HFFc6 (cell line): ENCODE results near the gene MTRFR. TPM values are rescaled to one million over a fixed set of nuclear protein-coding genes. Genes with fewer than 3 reads are reported as not detected.

Experiments
- DNase-seq: peaks from one replicate; pipeline ENCODE4 v3.0.0-alpha.2; 2018
- H3K27ac Mint-ChIP-seq: 2 replicates; pipeline ENCODE4 v1.8.0; 2020; ENCODE audit warnings: mild to moderate bottlenecking, mixed read lengths
- H3K27me3 Mint-ChIP-seq: 2 replicates; pipeline ENCODE4 v1.8.0; 2021; ENCODE audit warnings: mild to moderate bottlenecking, moderate library complexity, mixed read lengths; ENCODE audit not compliant: insufficient read depth
- H3K36me3 Mint-ChIP-seq: 2 replicates; pipeline ENCODE4 v1.8.0; 2021; ENCODE audit warnings: low read depth, mixed read lengths
- H3K4me1 Mint-ChIP-seq: 2 replicates; pipeline ENCODE4 v1.8.0; 2020; ENCODE audit warnings: low read depth, mixed read lengths
- H3K4me3 Mint-ChIP-seq: 2 replicates; pipeline ENCODE4 v1.8.0; 2020; ENCODE audit warnings: mild to moderate bottlenecking, moderate library complexity, mixed read lengths
- H3K9me3 Mint-ChIP-seq: 2 replicates; pipeline ENCODE4 v1.8.0; 2020; ENCODE audit warnings: mild to moderate bottlenecking, mixed read lengths
- total RNA-seq, 6 experiments: library from RNA; stranded (reverse); fragmentation: NEBNext Ultra II Directional; extraction: Animal tissue kit (Norgen Biotek cat#: 25700); gene quantifications; 2 replicates in 1 of 6; 3 replicates in 5 of 6; pipeline ENCODE4 v1.2.3, GENCODE V29; 2021
- TF ChIP-seq, protein P1 (sequence below): fragments of 200-600 bp; sonication (generic); IDR thresholded peaks from 2 replicates; pipeline ENCODE4 v1.5.0; 2021; ENCODE audit warnings: antibody characterized with exemption, mild to moderate bottlenecking

MTRFR gene
- total RNA-seq, 6 experiments from 2014 or later, result 7.8 to 9.1 (median 8.8) TPM

DNA sequence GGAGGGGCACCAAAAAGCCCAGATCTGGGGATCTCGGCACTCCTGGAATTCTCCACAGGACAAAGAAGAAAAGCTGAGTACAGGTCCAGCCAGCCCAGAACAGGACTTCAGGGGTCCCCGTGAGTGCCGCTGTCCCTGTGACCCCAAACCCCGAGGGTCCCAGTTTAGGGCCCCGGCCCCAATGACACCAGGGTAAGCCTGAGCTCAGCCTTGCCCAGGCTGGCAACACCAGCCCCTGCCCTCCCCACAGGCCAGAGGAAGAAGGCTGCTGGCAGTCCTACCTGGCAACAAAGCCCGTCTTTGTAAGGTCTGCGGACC, 36.6 kb downstream of the MTRFR start:
- Mint-ChIP-seq H3K27ac (peak overlapping the region; percentile 99), H3K4me1 (peaks cover 28% of the 10 kb centered on the region), H3K27me3 (peaks cover 5% of the 10 kb centered on the region; the same call in 1 of the 2 replicates), H3K36me3 (no peaks in the 10 kb centered on the region), H3K4me3 (peak overlapping the region; percentile 98), H3K9me3 (no peaks in the 10 kb centered on the region)
- no peak for DNase-seq
- TF ChIP-seq, protein P1, sequence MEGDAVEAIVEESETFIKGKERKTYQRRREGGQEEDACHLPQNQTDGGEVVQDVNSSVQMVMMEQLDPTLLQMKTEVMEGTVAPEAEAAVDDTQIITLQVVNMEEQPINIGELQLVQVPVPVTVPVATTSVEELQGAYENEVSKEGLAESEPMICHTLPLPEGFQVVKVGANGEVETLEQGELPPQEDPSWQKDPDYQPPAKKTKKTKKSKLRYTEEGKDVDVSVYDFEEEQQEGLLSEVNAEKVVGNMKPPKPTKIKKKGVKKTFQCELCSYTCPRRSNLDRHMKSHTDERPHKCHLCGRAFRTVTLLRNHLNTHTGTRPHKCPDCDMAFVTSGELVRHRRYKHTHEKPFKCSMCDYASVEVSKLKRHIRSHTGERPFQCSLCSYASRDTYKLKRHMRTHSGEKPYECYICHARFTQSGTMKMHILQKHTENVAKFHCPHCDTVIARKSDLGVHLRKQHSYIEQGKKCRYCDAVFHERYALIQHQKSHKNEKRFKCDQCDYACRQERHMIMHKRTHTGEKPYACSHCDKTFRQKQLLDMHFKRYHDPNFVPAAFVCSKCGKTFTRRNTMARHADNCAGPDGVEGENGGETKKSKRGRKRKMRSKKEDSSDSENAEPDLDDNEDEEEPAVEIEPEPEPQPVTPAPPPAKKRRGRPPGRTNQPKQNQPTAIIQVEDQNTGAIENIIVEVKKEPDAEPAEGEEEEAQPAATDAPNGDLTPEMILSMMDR, result no peak

DNA sequence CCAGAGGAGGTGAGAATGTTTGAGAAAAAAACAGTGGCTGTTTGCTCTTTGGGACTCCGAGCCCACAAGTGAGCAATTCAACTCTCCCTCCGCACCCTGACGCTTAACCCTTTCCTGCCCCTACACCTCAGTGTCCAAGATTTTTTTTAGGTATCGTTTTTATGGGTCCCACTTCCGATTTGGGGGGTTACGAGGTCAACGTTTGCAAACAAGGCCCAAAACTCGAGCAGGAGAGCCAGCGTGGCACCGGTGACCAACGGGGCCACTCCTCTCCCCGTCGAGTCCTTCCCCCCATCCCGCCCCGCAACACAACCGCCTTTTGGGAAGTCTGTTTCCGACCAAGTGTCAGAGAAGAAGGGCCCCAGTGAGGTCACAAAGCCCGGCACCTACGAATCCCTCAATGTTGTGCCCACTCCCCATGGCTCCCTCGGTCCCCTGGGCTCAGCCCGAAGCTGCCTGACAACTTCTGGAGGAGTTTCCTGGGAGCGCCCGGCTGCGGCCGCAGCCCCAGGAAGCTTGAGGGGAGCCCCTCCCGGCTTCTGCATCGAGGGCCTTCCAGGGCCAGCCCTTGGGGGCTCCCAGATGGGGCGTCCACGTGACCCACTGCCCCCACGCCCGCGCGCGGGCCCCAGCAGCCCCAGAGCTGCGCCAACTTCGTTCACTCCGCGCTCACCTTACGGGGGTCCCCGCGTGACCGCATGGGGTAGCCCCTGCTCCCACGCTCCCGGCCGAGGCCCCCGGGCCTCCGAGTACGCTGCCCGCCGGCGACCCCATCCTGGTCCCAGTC, 37.2 kb downstream of the MTRFR start:
- Mint-ChIP-seq H3K27ac (peak overlapping the region; percentile 99), H3K27me3 (peaks cover 5% of the 10 kb centered on the region; the same call in 1 of the 2 replicates), H3K36me3 (no peaks in the 10 kb centered on the region), H3K4me3 (peak overlapping the region; percentile 98), H3K9me3 (no peaks in the 10 kb centered on the region), H3K4me1 (peaks cover 28% of the 10 kb centered on the region)
- DNase-seq, result peak; percentile 19
- TF ChIP-seq, protein P1, result no peak

DNA sequence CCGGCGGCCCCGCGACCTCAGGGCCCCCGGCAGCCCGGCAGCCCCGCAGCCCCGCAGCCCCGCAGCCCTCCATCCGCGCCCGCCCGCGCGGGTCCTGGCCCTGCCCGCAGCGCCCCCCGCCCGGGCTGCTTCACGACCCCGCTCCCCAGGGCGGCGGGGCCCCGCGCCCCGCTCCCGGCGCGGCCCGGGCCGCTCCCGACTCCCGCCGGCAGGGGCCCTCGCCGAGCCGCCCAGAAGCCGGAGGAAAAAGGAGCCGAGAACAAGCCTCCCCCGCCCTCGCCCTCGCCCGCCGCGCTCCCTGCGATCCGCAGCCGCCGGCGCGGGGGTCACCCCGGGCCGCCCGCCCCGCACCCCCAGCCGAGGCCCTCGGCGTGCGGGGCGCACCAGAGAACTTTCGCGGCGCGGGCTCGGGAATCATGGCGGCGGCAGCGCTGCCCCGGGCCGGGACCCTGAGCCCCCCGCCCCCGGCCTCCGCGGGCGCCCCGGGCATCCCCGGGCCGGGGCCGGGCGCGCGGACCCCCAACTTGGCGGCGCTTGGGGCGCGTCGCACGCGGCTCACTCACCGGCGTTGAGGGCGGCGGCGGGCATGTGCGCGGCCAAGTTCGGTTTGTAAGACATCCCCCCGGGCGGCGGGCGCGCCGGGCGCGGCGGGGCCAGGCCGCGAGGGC, 37.9 kb downstream of the MTRFR start:
- Mint-ChIP-seq H3K27ac (no peak overlapping the region), H3K9me3 (no peaks in the 10 kb centered on the region), H3K36me3 (no peaks in the 10 kb centered on the region), H3K27me3 (peaks cover 5% of the 10 kb centered on the region; the same call in 1 of the 2 replicates), H3K4me1 (peaks cover 28% of the 10 kb centered on the region), H3K4me3 (no peak overlapping the region)
- peak; percentile 49 for DNase-seq
- TF ChIP-seq, protein P1, result peak; percentile 59

DNA sequence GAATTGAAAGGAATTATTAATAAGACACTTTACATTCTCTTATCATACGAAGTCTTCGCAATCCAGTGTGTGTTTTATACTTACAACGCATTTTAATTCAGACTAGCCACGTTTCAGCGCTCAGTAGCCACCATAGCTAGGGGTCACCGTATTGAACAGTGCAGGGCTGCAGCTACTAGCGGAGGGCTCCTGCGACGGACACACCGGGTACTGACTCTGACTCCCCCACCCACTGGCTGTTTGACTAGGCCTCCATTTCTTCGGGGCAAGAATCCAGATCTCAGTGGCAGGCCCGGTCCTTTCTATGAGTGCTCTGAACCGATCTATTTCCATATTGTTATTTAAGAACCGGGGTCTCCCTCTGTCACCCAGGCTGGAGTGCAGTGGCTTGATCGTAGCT, 39.9 kb downstream of the MTRFR start:
- H3K36me3 Mint-ChIP-seq, result no peaks in the 10 kb centered on the region
- no peak overlapping the region for H3K4me3 Mint-ChIP-seq
- no peak overlapping the region; the same call in 1 of the 2 replicates for H3K27ac Mint-ChIP-seq
- H3K4me1 Mint-ChIP-seq, result peaks cover 20% of the 10 kb centered on the region
- no peaks in the 10 kb centered on the region for H3K9me3 Mint-ChIP-seq
- DNase-seq, result no peak
- H3K27me3 Mint-ChIP-seq, result peaks cover 5% of the 10 kb centered on the region; the same call in 1 of the 2 replicates
- TF ChIP-seq, protein P1, result no peak

DNA sequence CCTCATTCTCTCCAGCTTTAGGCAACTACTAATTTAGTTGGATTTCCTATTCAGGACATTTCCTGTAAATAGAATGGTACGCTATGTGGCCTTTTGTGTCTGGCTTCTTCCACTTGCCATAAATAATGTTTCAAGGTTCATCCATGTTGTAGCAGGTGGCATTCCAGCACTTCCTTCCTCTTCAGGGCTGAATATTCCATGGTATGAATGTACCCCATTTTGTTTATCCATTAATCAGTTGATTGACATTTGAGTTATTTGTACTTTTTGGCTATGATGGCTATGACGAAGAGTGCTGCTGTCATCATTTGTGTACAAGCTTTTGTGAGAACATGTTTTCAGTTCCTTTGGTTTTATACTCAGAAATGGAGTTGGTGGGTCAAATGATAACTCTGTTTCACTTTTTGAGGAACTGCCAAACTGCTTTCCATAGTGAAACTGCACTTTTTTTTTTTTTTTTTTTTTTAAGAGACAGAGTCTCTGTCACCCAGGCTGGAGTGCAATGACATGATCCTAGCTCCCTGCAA, 44.9 kb downstream of the MTRFR start:
- H3K27me3 Mint-ChIP-seq, result peaks cover 2% of the 10 kb centered on the region; the same call in 1 of the 2 replicates
- H3K27ac Mint-ChIP-seq, result no peak overlapping the region
- H3K36me3 Mint-ChIP-seq, result no peaks in the 10 kb centered on the region
- DNase-seq, result no peak
- TF ChIP-seq, protein P1, result no peak
- H3K4me3 Mint-ChIP-seq, result no peak overlapping the region
- no peaks in the 10 kb centered on the region for H3K9me3 Mint-ChIP-seq
- no peaks in the 10 kb centered on the region for H3K4me1 Mint-ChIP-seq
